ENCODE results near the gene SOBP. TPM values are rescaled to one million over a fixed set of nuclear protein-coding genes. Genes with fewer than 3 reads are reported as not detected.

SOBP gene
- total RNA-seq, 2 experiments from 2014 or later, result 0.25 to 0.26 TPM

GRCh38 chr6:107491138-107491609 is 1.3 kb downstream of the SOBP start:
- Mint-ChIP-seq H3K27ac (no peak overlapping the region), H3K36me3 (ENCODE audit: low read depth) (no peaks in the 10 kb centered on the region), H3K9me3 (no peaks in the 10 kb centered on the region), H3K27me3 (ENCODE audit: low read depth) (peaks cover 47% of the 10 kb centered on the region), H3K4me1 (ENCODE audit: low read depth) (peaks cover 15% of the 10 kb centered on the region), H3K4me3 (peak overlapping the region; percentile 80)
- DNase-seq, result peak; percentile 5
- CTCF ChIA-PET, result interaction anchor here (1.4 kb wide), 1 partner anchor 173 kb away, joined by 4 read pairs; no protein-coding TSS in a partner anchor
- intact Hi-C loops (cut with micrococcal nuclease), result loop anchor here (2.0 kb wide), 1 partner anchor 166 kb away; no protein-coding TSS in a partner anchor

GRCh38 chr6:107491760-107492660 is 2.1 kb downstream of the SOBP start:
- no peaks in the 10 kb centered on the region for H3K9me3 Mint-ChIP-seq
- H3K27me3 Mint-ChIP-seq (ENCODE audit: low read depth), result peaks cover 44% of the 10 kb centered on the region
- CTCF ChIA-PET, result no interaction called here
- no peak for DNase-seq
- no peaks in the 10 kb centered on the region for H3K36me3 Mint-ChIP-seq (ENCODE audit: low read depth)
- no peak overlapping the region for H3K27ac Mint-ChIP-seq
- H3K4me1 Mint-ChIP-seq (ENCODE audit: low read depth), result peaks cover 15% of the 10 kb centered on the region
- intact Hi-C loops (cut with micrococcal nuclease), result loop anchor here (2.0 kb wide), 1 partner anchor 165 kb away; no protein-coding TSS in a partner anchor
- H3K4me3 Mint-ChIP-seq, result peak overlapping the region; percentile 80

GRCh38 chr6:107493158-107494057 is 3.5 kb downstream of the SOBP start:
- CTCF ChIA-PET, result no interaction called here
- Mint-ChIP-seq H3K4me1 (ENCODE audit: low read depth) (peaks cover 10% of the 10 kb centered on the region), H3K36me3 (ENCODE audit: low read depth) (no peaks in the 10 kb centered on the region), H3K9me3 (no peaks in the 10 kb centered on the region), H3K27ac (no peak overlapping the region), H3K4me3 (no peak overlapping the region), H3K27me3 (ENCODE audit: low read depth) (peaks cover 32% of the 10 kb centered on the region)
- intact Hi-C loops (cut with micrococcal nuclease), result no loop called here
- no peak for DNase-seq

- CTCF ChIA-PET, result interaction anchor here (1.2 kb wide), 1 partner anchor 177 kb away, joined by 4 read pairs; no protein-coding TSS in a partner anchor
- Mint-ChIP-seq H3K27me3 (ENCODE audit: low read depth) (peaks cover 25% of the 10 kb centered on the region), H3K4me3 (no peak overlapping the region), H3K27ac (no peak overlapping the region), H3K4me1 (ENCODE audit: low read depth) (peaks cover 5% of the 10 kb centered on the region), H3K9me3 (no peaks in the 10 kb centered on the region), H3K36me3 (ENCODE audit: low read depth) (no peaks in the 10 kb centered on the region)
- intact Hi-C loops (cut with micrococcal nuclease), result no loop called here
- DNase-seq, result no peak
Observed at GRCh38 chr6:107495196-107495643, 5.3 kb downstream of the SOBP start.

GRCh38 chr6:107495971-107496370 is 6.1 kb downstream of the SOBP start:
- Mint-ChIP-seq H3K36me3 (ENCODE audit: low read depth) (no peaks in the 10 kb centered on the region), H3K27ac (no peak overlapping the region), H3K27me3 (ENCODE audit: low read depth) (peaks cover 19% of the 10 kb centered on the region), H3K4me1 (ENCODE audit: low read depth) (peaks cover 5% of the 10 kb centered on the region), H3K9me3 (no peaks in the 10 kb centered on the region), H3K4me3 (no peak overlapping the region)
- no peak for DNase-seq
- CTCF ChIA-PET, result no interaction called here
- intact Hi-C loops (cut with micrococcal nuclease), result no loop called here

GRCh38 chr6:107496892-107497684 is 7.2 kb downstream of the SOBP start:
- Mint-ChIP-seq H3K27me3 (ENCODE audit: low read depth) (peaks cover 14% of the 10 kb centered on the region), H3K4me3 (no peak overlapping the region), H3K9me3 (no peaks in the 10 kb centered on the region), H3K27ac (no peak overlapping the region), H3K36me3 (ENCODE audit: low read depth) (no peaks in the 10 kb centered on the region), H3K4me1 (ENCODE audit: low read depth) (peaks cover 2% of the 10 kb centered on the region)
- DNase-seq, result no peak
- CTCF ChIA-PET, result interaction anchor here (0.7 to 1.1 kb wide), 4 partner anchors 8 to 1021 kb away, joined by 3 to 5 read pairs (median 4); no protein-coding TSS in a partner anchor
- intact Hi-C loops (cut with micrococcal nuclease), result no loop called here

GRCh38 chr6:107504270-107505026 is 14.5 kb downstream of the SOBP start:
- H3K27me3 Mint-ChIP-seq (ENCODE audit: low read depth), result peaks cover 5% of the 10 kb centered on the region
- no peaks in the 10 kb centered on the region for H3K36me3 Mint-ChIP-seq (ENCODE audit: low read depth)
- no peak for DNase-seq
- H3K4me3 Mint-ChIP-seq, result no peak overlapping the region
- intact Hi-C loops (cut with micrococcal nuclease), result no loop called here
- no peaks in the 10 kb centered on the region for H3K4me1 Mint-ChIP-seq (ENCODE audit: low read depth)
- H3K9me3 Mint-ChIP-seq, result no peaks in the 10 kb centered on the region
- no peak overlapping the region for H3K27ac Mint-ChIP-seq
- CTCF ChIA-PET, result interaction anchor here (0.6 to 0.7 kb wide), 3 partner anchors 14 to 316 kb away, joined by 3 to 4 read pairs (median 3); no protein-coding TSS in a partner anchor

GRCh38 chr6:107506145-107506544 is 16.2 kb downstream of the SOBP start:
- no peaks in the 10 kb centered on the region for H3K4me1 Mint-ChIP-seq (ENCODE audit: low read depth)
- peaks cover 5% of the 10 kb centered on the region for H3K27me3 Mint-ChIP-seq (ENCODE audit: low read depth)
- H3K4me3 Mint-ChIP-seq, result no peak overlapping the region
- no peak for DNase-seq
- H3K9me3 Mint-ChIP-seq, result no peaks in the 10 kb centered on the region
- H3K36me3 Mint-ChIP-seq (ENCODE audit: low read depth), result no peaks in the 10 kb centered on the region
- CTCF ChIA-PET, result no interaction called here
- intact Hi-C loops (cut with micrococcal nuclease), result no loop called here
- no peak overlapping the region for H3K27ac Mint-ChIP-seq

- no peaks in the 10 kb centered on the region for H3K9me3 Mint-ChIP-seq
- CTCF ChIA-PET, result no interaction called here
- H3K4me3 Mint-ChIP-seq, result no peak overlapping the region
- DNase-seq, result no peak
- no peak overlapping the region for H3K27ac Mint-ChIP-seq
- no peaks in the 10 kb centered on the region for H3K27me3 Mint-ChIP-seq (ENCODE audit: low read depth)
- H3K36me3 Mint-ChIP-seq (ENCODE audit: low read depth), result no peaks in the 10 kb centered on the region
- no peaks in the 10 kb centered on the region for H3K4me1 Mint-ChIP-seq (ENCODE audit: low read depth)
- intact Hi-C loops (cut with micrococcal nuclease), result no loop called here
Observed at GRCh38 chr6:107509506-107509905, 19.6 kb downstream of the SOBP start.

GRCh38 chr6:107510108-107510507 is 20.2 kb downstream of the SOBP start:
- intact Hi-C loops (cut with micrococcal nuclease), result no loop called here
- no peak for DNase-seq
- Mint-ChIP-seq H3K4me1 (ENCODE audit: low read depth) (no peaks in the 10 kb centered on the region), H3K27ac (no peak overlapping the region), H3K36me3 (ENCODE audit: low read depth) (no peaks in the 10 kb centered on the region), H3K9me3 (peaks cover 2% of the 10 kb centered on the region), H3K4me3 (no peak overlapping the region), H3K27me3 (ENCODE audit: low read depth) (no peaks in the 10 kb centered on the region)
- CTCF ChIA-PET, result interaction anchor here (0.7 kb wide), 1 partner anchor 1207 kb away, joined by 3 read pairs; no protein-coding TSS in a partner anchor

GRCh38 chr6:107511511-107511993 is 21.6 kb downstream of the SOBP start:
- DNase-seq, result no peak
- CTCF ChIA-PET, result no interaction called here
- no peak overlapping the region for H3K4me3 Mint-ChIP-seq
- peaks cover 7% of the 10 kb centered on the region for H3K9me3 Mint-ChIP-seq
- intact Hi-C loops (cut with micrococcal nuclease), result no loop called here
- H3K27me3 Mint-ChIP-seq (ENCODE audit: low read depth), result no peaks in the 10 kb centered on the region
- no peaks in the 10 kb centered on the region for H3K36me3 Mint-ChIP-seq (ENCODE audit: low read depth)
- no peaks in the 10 kb centered on the region for H3K4me1 Mint-ChIP-seq (ENCODE audit: low read depth)
- no peak overlapping the region for H3K27ac Mint-ChIP-seq

Measured in activated naive CD4-positive, alpha-beta T cell treated with anti-CD3 and anti-CD28 coated beads for 36 hours (primary cell).